Measurements from ENCODE around the gene OR5K1.

DNA sequence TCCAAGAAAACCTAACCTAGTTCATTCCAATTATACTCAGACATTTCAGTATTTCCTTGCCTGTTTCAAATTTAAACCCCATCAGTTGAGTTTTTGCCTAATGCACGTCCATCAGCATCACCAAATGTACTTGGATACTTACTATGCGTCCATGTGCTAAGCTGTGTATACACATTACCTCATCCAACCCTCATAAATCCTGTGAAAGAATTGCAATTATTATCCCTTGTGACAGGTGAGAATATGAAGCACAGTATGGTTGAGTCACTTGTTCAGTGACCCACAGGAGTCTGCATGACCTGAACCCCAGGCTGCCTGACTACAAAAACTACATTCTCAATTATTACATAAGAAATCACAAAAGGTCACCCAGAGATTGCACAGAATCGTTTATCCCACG, 37.0 kb downstream of the OR5K1 start:
- TF ChIP-seq EZH2 (IDR thresholded peaks at IDR 0.05; ENCODE audit: borderline replicate concordance, low read length), result no peak
- TF ChIP-seq, protein P1, sequence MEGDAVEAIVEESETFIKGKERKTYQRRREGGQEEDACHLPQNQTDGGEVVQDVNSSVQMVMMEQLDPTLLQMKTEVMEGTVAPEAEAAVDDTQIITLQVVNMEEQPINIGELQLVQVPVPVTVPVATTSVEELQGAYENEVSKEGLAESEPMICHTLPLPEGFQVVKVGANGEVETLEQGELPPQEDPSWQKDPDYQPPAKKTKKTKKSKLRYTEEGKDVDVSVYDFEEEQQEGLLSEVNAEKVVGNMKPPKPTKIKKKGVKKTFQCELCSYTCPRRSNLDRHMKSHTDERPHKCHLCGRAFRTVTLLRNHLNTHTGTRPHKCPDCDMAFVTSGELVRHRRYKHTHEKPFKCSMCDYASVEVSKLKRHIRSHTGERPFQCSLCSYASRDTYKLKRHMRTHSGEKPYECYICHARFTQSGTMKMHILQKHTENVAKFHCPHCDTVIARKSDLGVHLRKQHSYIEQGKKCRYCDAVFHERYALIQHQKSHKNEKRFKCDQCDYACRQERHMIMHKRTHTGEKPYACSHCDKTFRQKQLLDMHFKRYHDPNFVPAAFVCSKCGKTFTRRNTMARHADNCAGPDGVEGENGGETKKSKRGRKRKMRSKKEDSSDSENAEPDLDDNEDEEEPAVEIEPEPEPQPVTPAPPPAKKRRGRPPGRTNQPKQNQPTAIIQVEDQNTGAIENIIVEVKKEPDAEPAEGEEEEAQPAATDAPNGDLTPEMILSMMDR (conservative IDR thresholded peaks at IDR 0.05 in 1 of 2, IDR thresholded peaks at IDR 0.05 in 1 of 2; ENCODE audit: extremely low read depth in 1 of 2, insufficient read depth in 1 of 2, low read depth in 1 of 2, low read length in 2 of 2), result no peak
